A549 (cell line): ENCODE data around the gene TXNL4B. TPM values are rescaled to one million over a fixed set of nuclear protein-coding genes. Genes with fewer than 3 reads are reported as not detected.

ENCODE experiments used
- ATAC-seq, 2 experiments: fragments of 200-7000 bp in 1 of 2; fragments of >200 bp in 1 of 2; cut with Nextera tagmentation in 1 of 2; cut with Tn5 transposase in 1 of 2; 3 replicates each; pipeline versions ENCODE4 v1.8.0 to v1.9.1; 2018 to 2020; ENCODE audit warnings: mild to moderate bottlenecking in 1 of 2, moderate library complexity in 1 of 2
- CTCF ChIA-PET: fragments of 300-600 bp; sonication (Branson Sonifier 250); formaldehyde crosslinking; extraction: SDS; loops from one replicate; lab custom pipeline; 2021; ENCODE audit warnings: antibody characterized with exemption, inconsistent platforms; lab: Yijun Ruan, JAX
- POLR2A ChIA-PET: fragments of 350-600 bp; formaldehyde crosslinking; extraction: SDS; loops from one replicate; lab custom pipeline; 2021; ENCODE audit warnings: antibody characterized with exemption, inconsistent platforms; lab: Yijun Ruan, JAX
- DNase-seq, 2 experiments: peaks; one replicate each; pipeline versions ENCODE4 v3.0.0 to v3.0.0-alpha.2; 2011 to 2016; ENCODE audit warnings: low read depth in 1 of 2, low spot score in 1 of 2
- FAIRE-seq: peaks from 2 replicates; lab custom pipeline; 2011; peaks lifted over from hg19 to GRCh38; lab: Jason Lieb, UNC
- H3K27ac ChIP-seq, 2 experiments: fragments of >200 bp; sonication (Bioruptor Twin); formaldehyde crosslinking; 3 replicates each; pipeline ENCODE4 v1.5.1; 2016 to 2017
- H3K4me1 ChIP-seq: fragments of >200 bp; sonication (Bioruptor Twin); formaldehyde crosslinking; 3 replicates; pipeline ENCODE4 v1.6.1; 2016
- H3K4me2 ChIP-seq: fragments of >200 bp; sonication (Bioruptor Twin); formaldehyde crosslinking; 3 replicates; pipeline ENCODE4 v1.6.1; 2016
- H3K4me3 ChIP-seq: fragments of >200 bp; sonication (Bioruptor Twin); formaldehyde crosslinking; 3 replicates; pipeline ENCODE4 v1.5.1; 2016
- H3K9me3 ChIP-seq: fragments of >200 bp; sonication (Bioruptor Twin); formaldehyde crosslinking; 3 replicates; pipeline ENCODE4 v1.6.1; 2016
- CBX2 ChIP-seq: fragments of 200-600 bp; sonication (generic); IDR thresholded peaks from 2 replicates; pipeline ENCODE4 v1.6.1; 2016; ENCODE audit warnings: low read depth, mild to moderate bottlenecking, borderline replicate concordance
- EHF ChIP-seq: fragments of 250-450 bp; sonication (Bioruptor Pico); IDR thresholded peaks from 2 replicates; pipeline ENCODE4 v1.5.0; 2020; ENCODE audit warnings: mild to moderate bottlenecking
- FOXS1 ChIP-seq: fragments of 250-450 bp; sonication (Bioruptor Pico); IDR thresholded peaks from 2 replicates; pipeline ENCODE4 v1.5.0; 2020; ENCODE audit warnings: mild to moderate bottlenecking, moderate library complexity
- HDAC2 ChIP-seq: fragments of 200-600 bp; sonication (generic); IDR thresholded peaks from 2 replicates; pipeline ENCODE4 v1.6.1; 2016
- HOXA7 ChIP-seq: fragments of 250-450 bp; sonication (Bioruptor Pico); IDR thresholded peaks from 2 replicates; pipeline ENCODE4 v1.5.0; 2020; ENCODE audit warnings: mild to moderate bottlenecking, moderate library complexity
- HOXB13 ChIP-seq: fragments of 250-450 bp; sonication (Bioruptor Pico); IDR thresholded peaks from 2 replicates; pipeline ENCODE4 v1.5.0; 2020; ENCODE audit warnings: low read depth, mild to moderate bottlenecking, moderate library complexity
- HOXB5 ChIP-seq: fragments of 250-450 bp; sonication (Bioruptor Pico); IDR thresholded peaks from 2 replicates; pipeline ENCODE4 v1.5.0; 2020; ENCODE audit warnings: mild to moderate bottlenecking, moderate library complexity
- JUN ChIP-seq, 2 experiments: fragments of >200 bp; sonication (Bioruptor Twin); formaldehyde crosslinking; IDR thresholded peaks; 2 replicates in 1 of 2; 3 replicates in 1 of 2; pipeline ENCODE4 v1.6.1; 2016 to 2017
- JUNB ChIP-seq: fragments of >200 bp; sonication (Bioruptor Twin); formaldehyde crosslinking; IDR thresholded peaks from 2 replicates; pipeline ENCODE4 v1.6.1; 2016
- MAFK ChIP-seq: fragments of 450-650 bp; IDR thresholded peaks from 2 replicates; pipeline ENCODE4 v1.6.1; 2014; ENCODE audit not compliant: partially characterized antibody
- NPAS2 ChIP-seq: fragments of 250-450 bp; sonication (Bioruptor Pico); IDR thresholded peaks from 2 replicates; pipeline ENCODE4 v1.8.0; 2022; ENCODE audit warnings: mild to moderate bottlenecking, moderate library complexity, borderline replicate concordance
- PHF8 ChIP-seq: fragments of 200-600 bp; sonication (generic); IDR thresholded peaks from 2 replicates; pipeline ENCODE4 v1.6.1; 2016; ENCODE audit warnings: low read depth, mild to moderate bottlenecking, antibody characterized with exemption, moderate library complexity, borderline replicate concordance
- POLR2AphosphoS2 ChIP-seq: conservative IDR thresholded peaks from 2 replicates; pipeline ENCODE4 v1.6.1; 2012; ENCODE audit warnings: low read length, improper control_type of control experiment, inconsistent platforms
- RAD21 ChIP-seq, 2 experiments: fragments of >200 bp in 1 of 2; sonication (Bioruptor Twin) in 1 of 2; formaldehyde crosslinking in 1 of 2; IDR thresholded peaks in 1 of 2; conservative IDR thresholded peaks in 1 of 2; 2 replicates in 1 of 2; 3 replicates in 1 of 2; pipeline ENCODE4 v1.6.1; 2012 to 2018; ENCODE audit warnings: inconsistent platforms in 1 of 2
- RARB ChIP-seq: fragments of 250-450 bp; sonication (Bioruptor Pico); IDR thresholded peaks from 2 replicates; pipeline ENCODE4 v1.8.0; 2021; ENCODE audit warnings: mild to moderate bottlenecking, moderate library complexity
- RFX5 ChIP-seq: fragments of 450-650 bp; IDR thresholded peaks from 2 replicates; pipeline ENCODE4 v1.7.1; 2014; ENCODE audit warnings: antibody characterized with exemption, mild to moderate bottlenecking, moderate library complexity
- SMC3 ChIP-seq: fragments of >200 bp; sonication (Bioruptor Twin); formaldehyde crosslinking; IDR thresholded peaks from 3 replicates; pipeline ENCODE4 v1.6.1; 2018; ENCODE audit warnings: inconsistent platforms
- ZFP36 ChIP-seq: fragments of 450-650 bp; IDR thresholded peaks from 2 replicates; pipeline ENCODE4 v1.6.1; 2014; ENCODE audit warnings: borderline replicate concordance; ENCODE audit not compliant: partially characterized antibody
- ZNF302 ChIP-seq: fragments of 250-450 bp; sonication (Bioruptor Pico); IDR thresholded peaks from 2 replicates; pipeline ENCODE4 v1.9.0; 2021; ENCODE audit warnings: inconsistent platforms, mild to moderate bottlenecking, moderate library complexity
- ZSCAN20 ChIP-seq: fragments of 250-450 bp; sonication (Bioruptor Pico); IDR thresholded peaks from 2 replicates; pipeline ENCODE4 v1.8.0; 2022; ENCODE audit warnings: mild to moderate bottlenecking, moderate library complexity
- WGBS: methylation state at CpG from one replicate; pipeline ENCODE4 v1.1.6; 2017; ENCODE audit errors: missing lambda C conversion rate; 5-methylcytosine and 5-hydroxymethylcytosine counted together
- polyA plus RNA-seq, 4 experiments: library from polyadenylated mRNA; depleted of rRNA in 3 of 4; stranded (reverse); fragments of >200 nt; fragmentation: RNase III in 1 of 4; extraction: RNeasy Plus Mini Kit Qiagen cat#74134 plus additional on column Dnase treatment in 1 of 4; gene quantifications; 2 replicates in 3 of 4; 3 replicates in 1 of 4; pipeline ENCODE4 v1.2.3, GENCODE V29; 2011 to 2017
- TF ChIP-seq, protein P1 (sequence below): fragments of >200 bp; sonication (Bioruptor Twin); formaldehyde crosslinking; IDR thresholded peaks from 3 replicates; pipeline ENCODE4 v1.5.1; 2016
- TF ChIP-seq, protein P2 (sequence below): fragments of 200-600 bp; sonication (generic); IDR thresholded peaks from 2 replicates; pipeline ENCODE4 v1.6.1; 2016; ENCODE audit warnings: antibody characterized with exemption, mild to moderate bottlenecking, moderate library complexity
- TF ChIP-seq, protein P3 (sequence below): IDR thresholded peaks from 2 replicates; pipeline ENCODE4 v1.6.1; 2012

Gene TXNL4B
- polyA plus RNA-seq, 2 of the 4 experiments (the other 2 are of a cell fraction): 16.4 to 32.7 TPM

DNA sequence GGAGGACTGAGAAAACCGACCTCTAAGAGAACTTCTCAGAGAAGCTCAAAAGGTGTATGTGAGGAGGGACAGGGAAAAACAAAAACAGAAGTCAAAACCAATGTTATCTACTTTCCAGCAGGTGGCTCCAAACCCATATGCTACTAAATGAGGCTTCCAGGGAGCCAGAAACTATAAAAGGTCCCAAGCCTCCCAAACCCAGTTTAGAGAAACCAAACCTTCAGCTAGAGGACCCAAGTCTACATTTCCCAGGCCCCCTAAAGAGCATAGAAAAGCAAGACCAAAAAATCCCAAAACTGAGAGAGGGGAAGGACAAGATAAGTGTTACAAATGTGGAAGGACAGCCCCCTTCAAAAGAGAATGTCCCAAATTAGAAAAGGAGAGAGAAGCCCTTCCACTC is 26.7 kb downstream of the TXNL4B start:
- Histone ChIP-seq H3K27ac (no peak overlapping the region), H3K4me1 (no peaks in the 10 kb centered on the region), H3K9me3 (no peaks in the 10 kb centered on the region), H3K4me3 (no peak overlapping the region), H3K4me2 (no peak overlapping the region)
- peak; percentile 50; the same call in 2 of the 3 replicates for TF ChIP-seq SMC3
- no peak for TF ChIP-seq NPAS2 (CRISPR knock-in tag)
- TF ChIP-seq JUNB: no peak
- TF ChIP-seq RAD21 (conservative IDR thresholded peaks at IDR 0.05 in 1 of 2, IDR thresholded peaks at IDR 0.05 in 1 of 2): peak; percentile 59 to 69
- TF ChIP-seq MAFK: no peak
- TF ChIP-seq, protein P1, sequence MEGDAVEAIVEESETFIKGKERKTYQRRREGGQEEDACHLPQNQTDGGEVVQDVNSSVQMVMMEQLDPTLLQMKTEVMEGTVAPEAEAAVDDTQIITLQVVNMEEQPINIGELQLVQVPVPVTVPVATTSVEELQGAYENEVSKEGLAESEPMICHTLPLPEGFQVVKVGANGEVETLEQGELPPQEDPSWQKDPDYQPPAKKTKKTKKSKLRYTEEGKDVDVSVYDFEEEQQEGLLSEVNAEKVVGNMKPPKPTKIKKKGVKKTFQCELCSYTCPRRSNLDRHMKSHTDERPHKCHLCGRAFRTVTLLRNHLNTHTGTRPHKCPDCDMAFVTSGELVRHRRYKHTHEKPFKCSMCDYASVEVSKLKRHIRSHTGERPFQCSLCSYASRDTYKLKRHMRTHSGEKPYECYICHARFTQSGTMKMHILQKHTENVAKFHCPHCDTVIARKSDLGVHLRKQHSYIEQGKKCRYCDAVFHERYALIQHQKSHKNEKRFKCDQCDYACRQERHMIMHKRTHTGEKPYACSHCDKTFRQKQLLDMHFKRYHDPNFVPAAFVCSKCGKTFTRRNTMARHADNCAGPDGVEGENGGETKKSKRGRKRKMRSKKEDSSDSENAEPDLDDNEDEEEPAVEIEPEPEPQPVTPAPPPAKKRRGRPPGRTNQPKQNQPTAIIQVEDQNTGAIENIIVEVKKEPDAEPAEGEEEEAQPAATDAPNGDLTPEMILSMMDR: peak; percentile 63
- no peak for TF ChIP-seq CBX2
- FAIRE-seq: no peak
- ATAC-seq: peak; percentile 86; a peak in 5 of 6 replicates
- WGBS: 0% methylated on average over 1 of the region's 1 CpG
- CTCF ChIA-PET: interaction anchor here (0.6 to 4.4 kb wide), 12 partner anchors 9 to 1890 kb away, joined by 3 to 43 read pairs (median 6); partner anchors contain the start of genes DHX38, HP and TXNL4B
- peak; percentile 48 to 53 for DNase-seq
- POLR2A ChIA-PET: no interaction called here

DNA sequence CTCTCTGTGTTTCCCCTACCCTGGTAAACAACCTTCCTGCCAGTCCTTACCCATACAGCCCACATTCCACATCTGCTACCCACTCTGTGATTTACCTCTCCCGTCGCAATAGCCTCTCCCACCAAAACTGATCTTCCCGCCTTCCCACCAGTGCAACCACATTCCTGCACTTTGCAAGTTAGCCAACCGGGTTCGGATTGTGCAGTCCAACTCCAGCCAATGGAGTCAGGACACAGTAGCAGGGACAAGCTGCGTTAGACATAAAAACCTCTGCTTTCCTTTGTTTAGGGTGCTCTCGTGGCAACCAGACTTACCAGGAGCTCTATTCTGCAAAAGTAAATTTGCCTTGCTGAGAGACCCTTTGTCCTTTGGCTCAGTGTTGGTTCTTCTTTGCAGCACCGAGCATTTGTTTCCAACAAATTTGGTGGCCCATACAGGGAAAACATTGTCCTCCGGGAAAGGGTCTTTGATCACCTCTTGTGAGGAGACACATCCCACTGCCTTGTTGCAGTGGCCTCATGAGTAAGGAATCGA is 29.0 kb downstream of the TXNL4B start:
- POLR2A ChIA-PET: no interaction called here
- no peaks in the 10 kb centered on the region for H3K9me3 ChIP-seq
- WGBS: 64% methylated on average over 10 of the region's 10 CpGs
- FAIRE-seq: no peak
- no peak overlapping the region for H3K27ac ChIP-seq
- no peak for ATAC-seq
- no peak for DNase-seq
- H3K4me3 ChIP-seq: no peak overlapping the region
- no peak for TF ChIP-seq POLR2AphosphoS2
- no peak for TF ChIP-seq RFX5
- TF ChIP-seq ZSCAN20: no peak
- no peak for TF ChIP-seq HDAC2
- TF ChIP-seq RARB (CRISPR knock-in tag): no peak
- no peak for TF ChIP-seq FOXS1 (CRISPR knock-in tag)
- no peak for TF ChIP-seq HOXB13 (CRISPR knock-in tag)
- no peak for TF ChIP-seq ZNF302 (CRISPR knock-in tag)
- TF ChIP-seq PHF8: no peak
- TF ChIP-seq, protein P2, sequence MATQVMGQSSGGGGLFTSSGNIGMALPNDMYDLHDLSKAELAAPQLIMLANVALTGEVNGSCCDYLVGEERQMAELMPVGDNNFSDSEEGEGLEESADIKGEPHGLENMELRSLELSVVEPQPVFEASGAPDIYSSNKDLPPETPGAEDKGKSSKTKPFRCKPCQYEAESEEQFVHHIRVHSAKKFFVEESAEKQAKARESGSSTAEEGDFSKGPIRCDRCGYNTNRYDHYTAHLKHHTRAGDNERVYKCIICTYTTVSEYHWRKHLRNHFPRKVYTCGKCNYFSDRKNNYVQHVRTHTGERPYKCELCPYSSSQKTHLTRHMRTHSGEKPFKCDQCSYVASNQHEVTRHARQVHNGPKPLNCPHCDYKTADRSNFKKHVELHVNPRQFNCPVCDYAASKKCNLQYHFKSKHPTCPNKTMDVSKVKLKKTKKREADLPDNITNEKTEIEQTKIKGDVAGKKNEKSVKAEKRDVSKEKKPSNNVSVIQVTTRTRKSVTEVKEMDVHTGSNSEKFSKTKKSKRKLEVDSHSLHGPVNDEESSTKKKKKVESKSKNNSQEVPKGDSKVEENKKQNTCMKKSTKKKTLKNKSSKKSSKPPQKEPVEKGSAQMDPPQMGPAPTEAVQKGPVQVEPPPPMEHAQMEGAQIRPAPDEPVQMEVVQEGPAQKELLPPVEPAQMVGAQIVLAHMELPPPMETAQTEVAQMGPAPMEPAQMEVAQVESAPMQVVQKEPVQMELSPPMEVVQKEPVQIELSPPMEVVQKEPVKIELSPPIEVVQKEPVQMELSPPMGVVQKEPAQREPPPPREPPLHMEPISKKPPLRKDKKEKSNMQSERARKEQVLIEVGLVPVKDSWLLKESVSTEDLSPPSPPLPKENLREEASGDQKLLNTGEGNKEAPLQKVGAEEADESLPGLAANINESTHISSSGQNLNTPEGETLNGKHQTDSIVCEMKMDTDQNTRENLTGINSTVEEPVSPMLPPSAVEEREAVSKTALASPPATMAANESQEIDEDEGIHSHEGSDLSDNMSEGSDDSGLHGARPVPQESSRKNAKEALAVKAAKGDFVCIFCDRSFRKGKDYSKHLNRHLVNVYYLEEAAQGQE: no peak
- no peak for TF ChIP-seq JUNB
- no peak for TF ChIP-seq EHF
- TF ChIP-seq ZFP36: no peak
- TF ChIP-seq, protein P3, sequence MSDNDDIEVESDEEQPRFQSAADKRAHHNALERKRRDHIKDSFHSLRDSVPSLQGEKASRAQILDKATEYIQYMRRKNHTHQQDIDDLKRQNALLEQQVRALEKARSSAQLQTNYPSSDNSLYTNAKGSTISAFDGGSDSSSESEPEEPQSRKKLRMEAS: no peak
- TF ChIP-seq HOXB5 (CRISPR knock-in tag): no peak
- no peak for TF ChIP-seq HOXA7 (CRISPR knock-in tag)
- no peak for TF ChIP-seq JUN (IDR thresholded peaks at IDR 0.05)
- no peaks in the 10 kb centered on the region for H3K4me1 ChIP-seq
- CTCF ChIA-PET: interaction anchor here (0.7 to 4.4 kb wide), 2 partner anchors 19 to 38 kb away, joined by 3 to 11 read pairs; no protein-coding TSS in a partner anchor
- H3K4me2 ChIP-seq: no peak overlapping the region
